Measurements from ENCODE around the gene PTPRM.

The PTPRM gene

GRCh38 chr18:7876354-7877104, 309.4 kb downstream of the PTPRM start:
- no peaks in the 10 kb centered on the region for H3K36me3 ChIP-seq (ENCODE audit: low read length)
- H2AFZ ChIP-seq (ENCODE audit: low read depth, low read length, severe bottlenecking) = no peak overlapping the region
- no peaks in the 10 kb centered on the region for H3K9me3 ChIP-seq (ENCODE audit: insufficient read depth, low read length)
- no peak overlapping the region for H3K4me2 ChIP-seq (ENCODE audit: low read depth, low read length, poor library complexity, severe bottlenecking)
- H3F3A ChIP-seq (ENCODE audit: insufficient read depth) = no peaks in the 10 kb centered on the region
- no peaks in the 10 kb centered on the region for H3K27me3 ChIP-seq (ENCODE audit: low read length)
- H3K9me2 ChIP-seq (replicated peaks; ENCODE audit: insufficient read depth, low read length) = no peaks in the 10 kb centered on the region
- TF ChIP-seq CTCF (IDR thresholded peaks at IDR 0.05; ENCODE audit: insufficient read depth, low read length, poor library complexity, severe bottlenecking) (no peak), EZH2phosphoT487 (conservative IDR thresholded peaks at IDR 0.05; ENCODE audit: low read length) (no peak)
- H3K27ac ChIP-seq (ENCODE audit: low read depth, low read length) = no peak overlapping the region
- no peak overlapping the region for H3K9ac ChIP-seq (ENCODE audit: low read length)
- no peak overlapping the region for H3K4me3 ChIP-seq (ENCODE audit: insufficient read depth, low read length, poor library complexity, severe bottlenecking)
- H4K20me1 ChIP-seq (ENCODE audit: low read depth, low read length) = no peaks in the 10 kb centered on the region
- no peaks in the 10 kb centered on the region for H3K79me2 ChIP-seq (ENCODE audit: insufficient read depth, low read length)

GRCh38 chr18:7877609-7878008, 310.5 kb downstream of the PTPRM start:
- Histone ChIP-seq H3F3A (ENCODE audit: insufficient read depth) (no peaks in the 10 kb centered on the region), H3K4me2 (ENCODE audit: low read depth, low read length, poor library complexity, severe bottlenecking) (no peak overlapping the region), H3K9ac (ENCODE audit: low read length) (no peak overlapping the region), H3K27ac (ENCODE audit: low read depth, low read length) (no peak overlapping the region), H3K9me2 (replicated peaks; ENCODE audit: insufficient read depth, low read length) (no peaks in the 10 kb centered on the region), H3K9me3 (ENCODE audit: insufficient read depth, low read length) (no peaks in the 10 kb centered on the region), H3K27me3 (ENCODE audit: low read length) (no peaks in the 10 kb centered on the region), H2AFZ (ENCODE audit: low read depth, low read length, severe bottlenecking) (no peak overlapping the region), H3K4me3 (ENCODE audit: insufficient read depth, low read length, poor library complexity, severe bottlenecking) (no peak overlapping the region), H3K36me3 (ENCODE audit: low read length) (no peaks in the 10 kb centered on the region), H3K79me2 (ENCODE audit: insufficient read depth, low read length) (no peaks in the 10 kb centered on the region), H4K20me1 (ENCODE audit: low read depth, low read length) (no peaks in the 10 kb centered on the region)
- TF ChIP-seq EZH2phosphoT487 (conservative IDR thresholded peaks at IDR 0.05; ENCODE audit: low read length) = no peak
- TF ChIP-seq CTCF (IDR thresholded peaks at IDR 0.05; ENCODE audit: insufficient read depth, low read length, poor library complexity, severe bottlenecking) = no peak

GRCh38 chr18:7878265-7879211, 311.4 kb downstream of the PTPRM start:
- no peaks in the 10 kb centered on the region for H4K20me1 ChIP-seq (ENCODE audit: low read depth, low read length)
- no peaks in the 10 kb centered on the region for H3K9me3 ChIP-seq (ENCODE audit: insufficient read depth, low read length)
- H3F3A ChIP-seq (ENCODE audit: insufficient read depth) = no peaks in the 10 kb centered on the region
- no peaks in the 10 kb centered on the region for H3K36me3 ChIP-seq (ENCODE audit: low read length)
- no peak for TF ChIP-seq CTCF (IDR thresholded peaks at IDR 0.05; ENCODE audit: insufficient read depth, low read length, poor library complexity, severe bottlenecking)
- TF ChIP-seq EZH2phosphoT487 (conservative IDR thresholded peaks at IDR 0.05; ENCODE audit: low read length) = no peak
- H3K27ac ChIP-seq (ENCODE audit: low read depth, low read length) = no peak overlapping the region
- H3K27me3 ChIP-seq (ENCODE audit: low read length) = no peaks in the 10 kb centered on the region
- H3K4me2 ChIP-seq (ENCODE audit: low read depth, low read length, poor library complexity, severe bottlenecking) = no peak overlapping the region
- no peaks in the 10 kb centered on the region for H3K9me2 ChIP-seq (replicated peaks; ENCODE audit: insufficient read depth, low read length)
- H3K9ac ChIP-seq (ENCODE audit: low read length) = no peak overlapping the region
- H3K4me3 ChIP-seq (ENCODE audit: insufficient read depth, low read length, poor library complexity, severe bottlenecking) = no peak overlapping the region
- H3K79me2 ChIP-seq (ENCODE audit: insufficient read depth, low read length) = no peaks in the 10 kb centered on the region
- no peak overlapping the region for H2AFZ ChIP-seq (ENCODE audit: low read depth, low read length, severe bottlenecking)

All from SU-DHL-6 (cell line).